Lower lobe of right lung (tissue), 2 donors: ENCODE measurements around the gene MAP3K5. TPM values are rescaled to one million over a fixed set of nuclear protein-coding genes. Genes with fewer than 3 reads are reported as not detected.
A peak's percentile ranks its signal among the peaks of the same experiment; 100 is the strongest.

Source experiments
- ATAC-seq, 2 donors: fragments of 200-7000 bp; cut with Tn5 transposase; one replicate each; pipeline ENCODE4 v1.9.1; 2020 to 2022; ENCODE audit warnings: mild to moderate bottlenecking in 2 of 2, moderate library complexity in 2 of 2
- DNase-seq: peaks from one replicate; pipeline ENCODE4 v3.0.0-alpha.2; 2020
- H3K27ac ChIP-seq: fragments of 200-600 bp; one replicate; pipeline ENCODE4 v1.8.0; 2022
- H3K27me3 ChIP-seq: fragments of 200-600 bp; one replicate; pipeline ENCODE4 v1.8.0; 2022; ENCODE audit warnings: low read depth
- H3K36me3 ChIP-seq: fragments of 200-600 bp; one replicate; pipeline ENCODE4 v1.8.0; 2022; ENCODE audit warnings: mild to moderate bottlenecking
- H3K4me1 ChIP-seq: fragments of 200-600 bp; one replicate; pipeline ENCODE4 v1.8.0; 2022
- H3K4me3 ChIP-seq: fragments of 200-600 bp; one replicate; pipeline ENCODE4 v1.8.0; 2022; ENCODE audit warnings: mild to moderate bottlenecking
- H3K9me3 ChIP-seq: fragments of 200-600 bp; one replicate; pipeline ENCODE4 v1.8.0; 2022
- CTCF ChIP-seq: fragments of 200-600 bp; IDR thresholded peaks from one replicate; pipeline ENCODE4 v1.8.0; 2022; ENCODE audit warnings: antibody characterized with exemption, mild to moderate bottlenecking
- intact Hi-C: fragments of 100-400 bp; cut with DNase I; formaldehyde crosslinking; loops from one replicate; pipeline ENCODE4 v1.11.0; 2022
- total RNA-seq: library from RNA; stranded (reverse); fragmentation: NEBNext Ultra II Directional; extraction: Animal tissue kit (Norgen Biotek cat#: 25700); gene quantifications from one replicate; pipeline ENCODE4 v1.2.1, GENCODE V29; 2021
- donor health status: DM: no; HTN: yes; CAD: no; lungs with severe emphysema.

The MAP3K5 gene
- total RNA-seq, 1 donor from 2014 or later: 32.0 TPM

GRCh38 chr6:136641166-136641565 is 151.1 kb downstream of the MAP3K5 start:
- Histone ChIP-seq H3K27ac (no peak overlapping the region), H3K4me3 (no peak overlapping the region)
- ATAC-seq: no peak

GRCh38 chr6:136640132-136640915 is 152.0 kb downstream of the MAP3K5 start:
- intact Hi-C loops: loop anchor here (10.0 kb wide), 1 partner anchor 154 kb away; the partner anchor contains the start of gene MAP3K5
- ATAC-seq: no peak
- Histone ChIP-seq H3K27ac (no peak overlapping the region), H3K9me3 (no peaks in the 10 kb centered on the region), H3K27me3 (no peaks in the 10 kb centered on the region), H3K36me3 (peaks cover 27% of the 10 kb centered on the region), H3K4me3 (no peak overlapping the region), H3K4me1 (peaks cover 8% of the 10 kb centered on the region)
- no peak for DNase-seq
- no peak for TF ChIP-seq CTCF

More at GRCh38 chr6:136641166-136641565, 151.1 kb downstream of the MAP3K5 start:
- Histone ChIP-seq H3K9me3 (no peaks in the 10 kb centered on the region), H3K4me1 (peaks cover 8% of the 10 kb centered on the region), H3K36me3 (peaks cover 18% of the 10 kb centered on the region), H3K27me3 (no peaks in the 10 kb centered on the region)
- no peak for TF ChIP-seq CTCF
- DNase-seq: no peak
- intact Hi-C loops: loop anchor here (10.0 kb wide), 1 partner anchor 154 kb away; the partner anchor contains the start of gene MAP3K5

- peaks cover 8% of the 10 kb centered on the region for H3K4me1 ChIP-seq
- no peak overlapping the region for H3K4me3 ChIP-seq
- H3K36me3 ChIP-seq: peaks cover 31% of the 10 kb centered on the region
- TF ChIP-seq CTCF: no peak
- ATAC-seq (no peak), DNase-seq (no peak)
- no peaks in the 10 kb centered on the region for H3K9me3 ChIP-seq
- intact Hi-C loops: loop anchor here (10.0 kb wide), 1 partner anchor 155 kb away; the partner anchor contains the start of gene MAP3K5
- no peak overlapping the region for H3K27ac ChIP-seq
- H3K27me3 ChIP-seq: no peaks in the 10 kb centered on the region
Observed at GRCh38 chr6:136639702-136640101, 152.6 kb downstream of the MAP3K5 start.

GRCh38 chr6:136635615-136636014 is 156.7 kb downstream of the MAP3K5 start:
- Histone ChIP-seq H3K36me3 (peaks cover 46% of the 10 kb centered on the region), H3K27me3 (no peaks in the 10 kb centered on the region), H3K4me1 (no peaks in the 10 kb centered on the region), H3K9me3 (no peaks in the 10 kb centered on the region), H3K4me3 (no peak overlapping the region), H3K27ac (no peak overlapping the region)
- intact Hi-C loops: no loop called here
- TF ChIP-seq CTCF: no peak
- DNase-seq (no peak), ATAC-seq (peak in 1 of 2 donors; percentile 68)

GRCh38 chr6:136633355-136633754 is 158.9 kb downstream of the MAP3K5 start:
- Histone ChIP-seq H3K27me3 (no peaks in the 10 kb centered on the region), H3K9me3 (no peaks in the 10 kb centered on the region), H3K4me3 (no peak overlapping the region), H3K4me1 (no peaks in the 10 kb centered on the region), H3K36me3 (peaks cover 45% of the 10 kb centered on the region), H3K27ac (no peak overlapping the region)
- intact Hi-C loops: no loop called here
- TF ChIP-seq CTCF: no peak
- DNase-seq: no peak
- ATAC-seq: no peak
